ENCODE results near the gene ST6GAL1. TPM values are rescaled to one million over a fixed set of nuclear protein-coding genes. Genes with fewer than 3 reads are reported as not detected.
A peak's percentile ranks its signal among the peaks of the same experiment; 100 is the strongest.

Gene ST6GAL1
- total and polyA plus RNA-seq, 2 of the 8 experiments (the other 6 are each of a cell fraction or from before 2014, with no cell fraction given), result 62.8 to 80.9 TPM

DNA sequence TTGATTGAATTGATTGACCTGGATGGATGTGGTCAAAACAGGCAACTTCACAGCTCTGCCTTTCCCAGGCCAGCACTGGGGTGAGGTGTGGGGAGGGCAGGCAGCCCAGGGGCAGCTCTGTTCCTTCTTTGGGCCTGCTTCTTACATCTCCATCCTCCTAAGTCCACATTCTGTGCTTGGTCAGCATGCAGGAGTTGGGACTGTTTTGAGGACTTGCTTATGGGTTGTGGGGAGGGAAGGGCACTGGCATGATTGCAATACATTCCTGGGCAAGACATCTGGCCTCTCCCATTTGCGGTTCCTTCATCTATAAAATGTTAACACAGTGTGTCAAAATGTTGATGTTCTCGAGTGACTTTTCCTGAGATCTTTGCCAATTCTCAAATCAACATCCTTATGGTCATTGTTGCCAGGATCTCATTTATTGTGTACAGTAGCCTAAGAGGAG, 84.1 kb downstream of the ST6GAL1 start:
- no peak overlapping the region for H3K4me2 ChIP-seq (ENCODE audit: insufficient read depth in 1 of 2, low read depth in 2 of 2, low read length in 2 of 2)
- WGBS, 2 experiments (ENCODE audit: extremely low coverage in 1 of 2, insufficient coverage in 1 of 2, insufficient read length in 1 of 2, insufficient replicate concordance in 2 of 2, low coverage in 1 of 2, low lambda C conversion rate in 2 of 2, missing lambda C conversion rate in 1 of 2), result 87% methylated on average over 2 of the region's 2 CpGs; no CpG with 5 or more reads in 1 of the 2 experiments
- H3K36me3 ChIP-seq (ENCODE audit: control insufficient read depth in 2 of 4, insufficient read depth in 4 of 4, low read length in 3 of 4), result peaks cover 0 to 5% (median 3%) of the 10 kb centered on the region in 4 experiments; a peak in 3 of 8 replicates
- DNase-seq (ENCODE audit: low read depth in 1 of 2, low spot score in 2 of 2) (peak in 1 of 2 experiments; percentile 32), FAIRE-seq (no peak)
- peaks cover 0 to 3% (median 1%) of the 10 kb centered on the region in 4 experiments; a peak in 6 of 7 replicates for H3K4me1 ChIP-seq (replicated peaks in 1 of 4; ENCODE audit: control insufficient read depth in 3 of 4, insufficient read depth in 4 of 4, low read length in 3 of 4)
- no peaks in the 10 kb centered on the region for H3K23me2 ChIP-seq (ENCODE audit: low read depth, low read length)
- ChIA-PET POLR2A (ENCODE audit: partially characterized antibody) (interaction anchor here (0.7 kb wide), 2 partner anchors 55 to 58 kb away, joined by 3 read pairs; no protein-coding TSS in a partner anchor), CTCF (ENCODE audit: partially characterized antibody) (interaction anchor here (1.0 kb wide), 1 partner anchor 21 kb away, joined by 4 read pairs; no protein-coding TSS in a partner anchor)
- H3K18ac ChIP-seq (ENCODE audit: extremely low read depth, low read length), result no peak overlapping the region
- H2BK120ac ChIP-seq (replicated peaks; ENCODE audit: low read depth, low read length), result no peak overlapping the region
- H3K4ac ChIP-seq (replicated peaks; ENCODE audit: insufficient read length, low read depth, low read length), result no peak overlapping the region
- H3K4me3 ChIP-seq (ENCODE audit: extremely low read depth in 1 of 4, insufficient read depth in 2 of 4, low read depth in 3 of 4, low read length in 4 of 4), result no peak overlapping the region
- H2BK15ac ChIP-seq (ENCODE audit: low read length), result no peak overlapping the region
- no peak overlapping the region for H4K5ac ChIP-seq (ENCODE audit: insufficient read length, low read depth, low read length)
- H2BK12ac ChIP-seq (ENCODE audit: low read depth, low read length), result no peak overlapping the region
- no peak overlapping the region for H3K14ac ChIP-seq (ENCODE audit: insufficient read length)
- H3K9ac ChIP-seq (replicated peaks in 1 of 4; ENCODE audit: extremely low read depth in 1 of 4, low read depth in 3 of 4, low read length in 3 of 4), result no peak overlapping the region
- H4K20me1 ChIP-seq (replicated peaks in 1 of 2; ENCODE audit: control insufficient read depth in 1 of 2, insufficient read depth in 2 of 2, low read length in 2 of 2), result peaks cover 2 to 7% of the 10 kb centered on the region in 2 experiments
- H2AK5ac ChIP-seq (ENCODE audit: low read depth, low read length), result no peak overlapping the region
- no peaks in the 10 kb centered on the region for H3K9me3 ChIP-seq (ENCODE audit: insufficient read depth in 2 of 2, low read depth in 1 of 2, low read length in 1 of 2)
- TF ChIP-seq CREB1 (IDR thresholded peaks at IDR 0.05) (no peak), CTBP2 (IDR thresholded peaks at IDR 0.05; ENCODE audit: borderline replicate concordance, insufficient read depth, insufficient read length, low read length) (no peak)
- TF ChIP-seq, protein P1, sequence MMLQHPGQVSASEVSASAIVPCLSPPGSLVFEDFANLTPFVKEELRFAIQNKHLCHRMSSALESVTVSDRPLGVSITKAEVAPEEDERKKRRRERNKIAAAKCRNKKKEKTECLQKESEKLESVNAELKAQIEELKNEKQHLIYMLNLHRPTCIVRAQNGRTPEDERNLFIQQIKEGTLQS (IDR thresholded peaks at IDR 0.05; ENCODE audit: insufficient read depth, low read depth, low read length), result no peak
- no peak overlapping the region for H4K8ac ChIP-seq (ENCODE audit: extremely low read depth, insufficient read depth, low read length)
- H2BK5ac ChIP-seq (ENCODE audit: low read depth, low read length), result 0 out of 2 replicates have a peak overlapping the region, but pooled peaks have one; percentile 31
- H4K91ac ChIP-seq (replicated peaks; ENCODE audit: insufficient read length, low read length), result no peak overlapping the region
- H3K27me3 ChIP-seq (replicated peaks in 1 of 4; ENCODE audit: control insufficient read depth in 3 of 4, extremely low read depth in 1 of 4, insufficient read depth in 3 of 4, low read length in 3 of 4), result no peaks in the 10 kb centered on the region
- H3K79me2 ChIP-seq (ENCODE audit: control insufficient read depth in 1 of 2, insufficient read depth in 2 of 2, low read length in 2 of 2), result peaks cover 0 to 21% of the 10 kb centered on the region in 2 experiments; a peak in 3 of 4 replicates
- H3K56ac ChIP-seq (replicated peaks; ENCODE audit: insufficient read length, low read depth, low read length), result no peak overlapping the region
- no peak overlapping the region for H2AFZ ChIP-seq (ENCODE audit: low read length)
- H3K27ac ChIP-seq (ENCODE audit: low read depth, low read length), result no peak overlapping the region
- no peak overlapping the region for H3K23ac ChIP-seq (ENCODE audit: insufficient read length)
- no peak overlapping the region for H2BK20ac ChIP-seq (ENCODE audit: low read length)
- H3K79me1 ChIP-seq (ENCODE audit: low read depth, low read length), result peaks cover 9% of the 10 kb centered on the region; the same call in 1 of the 2 replicates

All from H1 (cell line).